ENCODE results near the gene ABCC8. TPM values are rescaled to one million over a fixed set of nuclear protein-coding genes. Genes with fewer than 3 reads are reported as not detected.

The ABCC8 gene
- total and polyA plus RNA-seq, 9 of the 15 experiments (the other 6 are each of a cell fraction or from before 2014, with no cell fraction given) = not detected

- in situ Hi-C loops (cut with MboI) (no loop called here), intact Hi-C loops (cut with micrococcal nuclease) (loop anchor here (1.0 to 2.0 kb wide), 2 partner anchors 53 to 144 kb away; no protein-coding TSS in a partner anchor)
- POLR2A ChIA-PET = interaction anchor here (0.6 to 2.0 kb wide), 4 partner anchors 9 to 19 kb away, joined by 3 to 6 read pairs (median 4); no protein-coding TSS in a partner anchor
- no peaks in the 10 kb centered on the region for H3K27me3 ChIP-seq (ENCODE audit: control insufficient read depth in 2 of 2, insufficient read depth in 2 of 2, low read length in 2 of 2)
- peak; percentile 70 for ATAC-seq
- no peak overlapping the region for H3K27ac ChIP-seq (ENCODE audit: extremely low read depth, low read depth, low read length)
- H4K20me1 ChIP-seq (replicated peaks; ENCODE audit: control insufficient read depth, insufficient read depth, low read length) = peaks cover 11% of the 10 kb centered on the region
- no peak overlapping the region for H3K4me3 ChIP-seq
- peak; percentile 85 for FAIRE-seq
- CTCF ChIA-PET (ENCODE audit: low intra/inter-chr PET ratio) = interaction anchor here (1.3 to 2.2 kb wide), 4 partner anchors 117 to 154 kb away, joined by 4 to 31 read pairs (median 10); no protein-coding TSS in a partner anchor
- no peaks in the 10 kb centered on the region for H3K79me2 ChIP-seq (ENCODE audit: control insufficient read depth, insufficient read depth, low read length)
- no peak overlapping the region for H3K4me2 ChIP-seq (ENCODE audit: insufficient read depth, low read length)
- H3K9me3 ChIP-seq (replicated peaks; ENCODE audit: control insufficient read depth, insufficient read depth, low read depth, low read length) = no peaks in the 10 kb centered on the region
- no peak overlapping the region for H2AFZ ChIP-seq (ENCODE audit: low read depth, low read length)
- H3K9ac ChIP-seq (ENCODE audit: insufficient read depth in 1 of 2, low read depth in 2 of 2, low read length in 2 of 2) = peak overlapping the region in 1 of 2 experiments; percentile 43; a peak in 1 of 4 replicates
- H3K36me3 ChIP-seq (ENCODE audit: control insufficient read depth, insufficient read depth, low read length) = peaks cover 18% of the 10 kb centered on the region; the same call in 2 of the 3 replicates
- BruUV-seq (replicated peaks) = no TSS peak
- 13% methylated on average over 6 of the region's 6 CpGs for WGBS (ENCODE audit: insufficient coverage, low coverage, missing lambda C conversion rate)
- H3K9me1 ChIP-seq (ENCODE audit: control insufficient read depth, insufficient read depth, low read length) = peaks cover 5% of the 10 kb centered on the region
- DNase-seq (ENCODE audit: extremely low read depth in 1 of 4, low spot score in 3 of 4) = peak; percentile 63 to 88 (median 64)
- H3K4me1 ChIP-seq (replicated peaks in 1 of 2; ENCODE audit: control insufficient read depth in 2 of 2, insufficient read depth in 2 of 2, low read length in 2 of 2) = peaks cover 2 to 29% of the 10 kb centered on the region in 2 experiments; a peak in 3 of 5 replicates
- TF ChIP-seq SMC3 (conservative IDR thresholded peaks at IDR 0.05; ENCODE audit: insufficient read depth, low read depth, low read length) (peak; percentile 83), SP1 (CRISPR knock-in tag; IDR thresholded peaks at IDR 0.05) (no peak), RAD21 (CRISPR knock-in tag; conservative IDR thresholded peaks at IDR 0.05 in 1 of 2, IDR thresholded peaks at IDR 0.05 in 1 of 2) (peak; percentile 85 to 89), CBX8 (IDR thresholded peaks at IDR 0.05; ENCODE audit: borderline replicate concordance, extremely low read depth, low read depth, low read length, poor library complexity, severe bottlenecking) (no peak), REST (IDR thresholded peaks at IDR 0.05; ENCODE audit: borderline replicate concordance) (peak; percentile 83), REST (CRISPR knock-in tag; IDR thresholded peaks at IDR 0.05; ENCODE audit: low read depth) (no peak), XRCC5 (IDR thresholded peaks at IDR 0.05; ENCODE audit: low read depth, low read length) (peak; percentile 87; the same call in 1 of the 2 replicates), L3MBTL2 (IDR thresholded peaks at IDR 0.05) (0 out of 2 replicates have a peak, but pooled peaks have one; percentile 37)
Observed at GRCh38 chr11:17384002-17384511, 92.6 kb downstream of the ABCC8 start.
